SH-SY5Y (cell line): Measurements from ENCODE around the gene FKBP1A.

Experiments used
- GATA2 ChIP-seq: IDR thresholded peaks from 2 replicates; pipeline ENCODE4 v1.6.1; 2011; ENCODE audit warnings: mild to moderate bottlenecking, low read depth, low read length
- GATA3 ChIP-seq: IDR thresholded peaks from 2 replicates; pipeline ENCODE4 v1.6.1; 2011; ENCODE audit warnings: low read depth, mild to moderate bottlenecking, low read length, moderate library complexity

DNA sequence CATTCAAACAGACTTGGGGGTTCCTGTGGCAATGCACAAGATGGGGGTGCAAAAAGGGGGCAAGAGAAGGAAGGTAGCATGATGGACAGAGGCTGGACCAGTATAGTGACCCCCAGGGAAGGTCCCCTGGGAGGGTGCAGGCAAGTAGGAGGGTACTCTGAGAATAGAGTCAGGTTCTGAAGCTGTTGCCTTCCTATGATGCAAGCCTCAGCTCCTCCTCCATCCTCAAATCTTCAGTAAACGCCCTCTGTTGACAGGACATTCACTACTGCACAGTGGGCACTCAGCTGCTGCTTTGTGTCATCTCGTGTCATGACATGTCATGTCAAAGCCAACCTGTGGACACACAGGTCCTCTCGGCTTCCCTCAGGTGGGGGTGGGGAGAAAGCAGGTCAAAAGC lies 58.1 kb downstream of the FKBP1A start:
- TF ChIP-seq GATA2 (no peak), GATA3 (no peak)
